Measurements from ENCODE around the gene HOXA7.

HOXA7 gene

GRCh38 chr7:27116031-27116961 is 40.2 kb downstream of the HOXA7 start:
- DNase-seq: no peak

- DNase-seq: no peak
Observed at GRCh38 chr7:27115221-27116026, 41.1 kb downstream of the HOXA7 start.

- no peak for DNase-seq
Observed at GRCh38 chr7:27114881-27115220, 41.6 kb downstream of the HOXA7 start.

- no peak for DNase-seq
Observed at GRCh38 chr7:27113991-27114769, 42.3 kb downstream of the HOXA7 start.

GRCh38 chr7:27112955-27113949 is 43.2 kb downstream of the HOXA7 start:
- DNase-seq: no peak

- DNase-seq: no peak
Observed at GRCh38 chr7:27112361-27112760, 44.1 kb downstream of the HOXA7 start.

GRCh38 chr7:27111751-27112277 is 44.7 kb downstream of the HOXA7 start:
- DNase-seq: no peak

GRCh38 chr7:27111042-27111750 is 45.3 kb downstream of the HOXA7 start:
- no peak for DNase-seq

- DNase-seq: no peak
Observed at GRCh38 chr7:27110186-27111031, 46.1 kb downstream of the HOXA7 start.

- DNase-seq: no peak
Observed at GRCh38 chr7:27109466-27110185, 46.8 kb downstream of the HOXA7 start.

- DNase-seq: no peak
Observed at GRCh38 chr7:27108390-27109127, 47.9 kb downstream of the HOXA7 start.

GRCh38 chr7:27107391-27108381 is 48.8 kb downstream of the HOXA7 start:
- DNase-seq: no peak

- DNase-seq: no peak
Observed at GRCh38 chr7:27106901-27107240, 49.6 kb downstream of the HOXA7 start.

GRCh38 chr7:27106181-27106900 is 50.1 kb downstream of the HOXA7 start:
- DNase-seq: no peak

GRCh38 chr7:27105301-27106031 is 51.0 kb downstream of the HOXA7 start:
- DNase-seq: no peak

Data from effector CD8-positive, alpha-beta T cell (primary cell).